Urothelium cell line (cell line): Measurements from ENCODE around the gene OR2A25.

Experiments
- DNase-seq: peaks from one replicate; pipeline ENCODE4 v3.0.0; 2011; ENCODE audit warnings: low spot score, mixed read lengths
- FAIRE-seq: peaks from 2 replicates; lab custom pipeline; 2011; peaks lifted over from hg19 to GRCh38; lab: Jason Lieb, UNC

OR2A25 gene

GRCh38 chr7:144069953-144070352 lies 342 bp downstream of the OR2A25 start:
- DNase-seq: no peak
- FAIRE-seq: no peak

GRCh38 chr7:144074374-144074773 lies 4.8 kb downstream of the OR2A25 start:
- no peak for DNase-seq
- no peak for FAIRE-seq

- FAIRE-seq (no peak), DNase-seq (no peak)
Observed at GRCh38 chr7:144085978-144086377, 16.4 kb downstream of the OR2A25 start, which contains the start of gene OR2A12. Gene OR2A12, plus strand, starts transcription at chr7:144086278. Its CDS starts 8,830 bp downstream, at chr7:144095108.

- no peak for FAIRE-seq
Observed at GRCh38 chr7:144086730-144087129, 17.1 kb downstream of the OR2A25 start.

GRCh38 chr7:144087230-144087629 lies 17.6 kb downstream of the OR2A25 start:
- no peak for DNase-seq
- no peak for FAIRE-seq

More at GRCh38 chr7:144086730-144087129, 17.1 kb downstream of the OR2A25 start:
- DNase-seq: no peak

- no peak for FAIRE-seq
- DNase-seq: no peak
Observed at GRCh38 chr7:144090667-144091066, 21.1 kb downstream of the OR2A25 start.

- FAIRE-seq (no peak), DNase-seq (no peak)
Observed at GRCh38 chr7:144098776-144099175, 29.2 kb downstream of the OR2A25 start.

GRCh38 chr7:144100607-144101006 lies 31.0 kb downstream of the OR2A25 start:
- FAIRE-seq (no peak), DNase-seq (no peak)

GRCh38 chr7:144102041-144102440 lies 32.4 kb downstream of the OR2A25 start:
- no peak for FAIRE-seq

GRCh38 chr7:144105211-144105610 lies 35.6 kb downstream of the OR2A25 start:
- no peak for DNase-seq
- FAIRE-seq: no peak

More at GRCh38 chr7:144102041-144102440, 32.4 kb downstream of the OR2A25 start:
- DNase-seq: no peak

GRCh38 chr7:144109283-144109682 lies 39.7 kb downstream of the OR2A25 start, which contains the start of gene OR2A2:
Gene OR2A2, plus strand, starts transcription at chr7:144109583. Its CDS starts 0 bp downstream, at chr7:144109583.
- no peak for DNase-seq
- no peak for FAIRE-seq

- DNase-seq (no peak), FAIRE-seq (no peak)
Observed at GRCh38 chr7:144110272-144110671, 40.7 kb downstream of the OR2A25 start.

- no peak for FAIRE-seq
- DNase-seq: no peak
Observed at GRCh38 chr7:144113651-144114050, 44.0 kb downstream of the OR2A25 start.

- no peak for FAIRE-seq
- DNase-seq: peak; percentile 4
Observed at GRCh38 chr7:144118341-144118740, 48.7 kb downstream of the OR2A25 start.

GRCh38 chr7:144122876-144123275 lies 53.3 kb downstream of the OR2A25 start, which contains the start of gene OR2A14:
Gene OR2A14, plus strand, starts transcription at chr7:144123176. Its CDS starts 5,937 bp downstream, at chr7:144129113.
- FAIRE-seq: no peak
- DNase-seq: no peak
